ENCODE measurements around the gene EFR3B.
"Not testable (repeated sequence)": the region's sequence is repeated elsewhere in the genome, so short reads cannot be mapped to it uniquely, and the experiment has no call there.

The EFR3B gene

GRCh38 chr2:25098056-25098455, 56.2 kb downstream of the EFR3B start:
- ChIA-PET CTCF (interaction anchor here (0.7 kb wide), 1 partner anchor 32 kb away, joined by 4 read pairs; no protein-coding TSS in a partner anchor), POLR2A (ENCODE audit: low non-redundant PET) (no interaction called here)
- no peak for DNase-seq (ENCODE audit: low spot score)
- TF ChIP-seq CTCF (conservative IDR thresholded peaks at IDR 0.05; ENCODE audit: low read depth) = no peak
- no peak overlapping the region for H3K27ac ChIP-seq

GRCh38 chr2:25098670-25099486, 57.0 kb downstream of the EFR3B start:
- ChIA-PET CTCF (interaction anchor here (0.6 to 0.7 kb wide), 2 partner anchors 33 to 97 kb away, joined by 4 read pairs; no protein-coding TSS in a partner anchor), POLR2A (ENCODE audit: low non-redundant PET) (no interaction called here)
- no peak for TF ChIP-seq CTCF (conservative IDR thresholded peaks at IDR 0.05; ENCODE audit: low read depth)
- DNase-seq (ENCODE audit: low spot score) = peak; percentile 27
- H3K27ac ChIP-seq = peak overlapping the region; percentile 33; the same call in 1 of the 2 replicates

GRCh38 chr2:25102352-25102751, 60.5 kb downstream of the EFR3B start:
- CTCF ChIA-PET = interaction anchor here (0.5 kb wide), 1 partner anchor 21 kb away, joined by 4 read pairs; no protein-coding TSS in a partner anchor
- DNase-seq (ENCODE audit: low spot score); POLR2A ChIA-PET (ENCODE audit: low non-redundant PET); H3K27ac ChIP-seq: not testable (repeated sequence)

GRCh38 chr2:25103287-25103871, 61.5 kb downstream of the EFR3B start:
- ChIA-PET CTCF (no interaction called here), POLR2A (ENCODE audit: low non-redundant PET) (no interaction called here)
- peak; percentile 78 for DNase-seq (ENCODE audit: low spot score)
- peak overlapping the region; percentile 9; the same call in 1 of the 2 replicates for H3K27ac ChIP-seq
- no peak for TF ChIP-seq CTCF (conservative IDR thresholded peaks at IDR 0.05; ENCODE audit: low read depth)

GRCh38 chr2:25104736-25105135, 62.9 kb downstream of the EFR3B start:
- CTCF ChIA-PET = interaction anchor here (0.5 to 0.7 kb wide), 3 partner anchors 26 to 834 kb away, joined by 3 read pairs; no protein-coding TSS in a partner anchor
- POLR2A ChIA-PET (ENCODE audit: low non-redundant PET) = no interaction called here
- no peak for DNase-seq (ENCODE audit: low spot score)
- no peak overlapping the region for H3K27ac ChIP-seq
- no peak for TF ChIP-seq CTCF (conservative IDR thresholded peaks at IDR 0.05; ENCODE audit: low read depth)

GRCh38 chr2:25105336-25106085, 63.6 kb downstream of the EFR3B start:
- peak overlapping the region; percentile 42; the same call in 1 of the 2 replicates for H3K27ac ChIP-seq
- POLR2A ChIA-PET (ENCODE audit: low non-redundant PET) = no interaction called here
- TF ChIP-seq CTCF (conservative IDR thresholded peaks at IDR 0.05; ENCODE audit: low read depth) = no peak
- CTCF ChIA-PET = interaction anchor here (0.5 to 0.7 kb wide), 4 partner anchors 23 to 835 kb away, joined by 3 to 5 read pairs (median 3); no protein-coding TSS in a partner anchor
- peak; percentile 84 for DNase-seq (ENCODE audit: low spot score)

All from RWPE1 (cell line).